HG02610 (cell line): ENCODE data around the gene MOB3A.

ENCODE experiments used
- ATAC-seq: cut with Tn5 transposase; IDR thresholded peaks from one replicate; pipeline ENCODE4 v1.9.1; 2021; ENCODE audit warnings: mild to moderate bottlenecking, moderate library complexity; ENCODE audit not compliant: unreplicated experiment

MOB3A gene

DNA sequence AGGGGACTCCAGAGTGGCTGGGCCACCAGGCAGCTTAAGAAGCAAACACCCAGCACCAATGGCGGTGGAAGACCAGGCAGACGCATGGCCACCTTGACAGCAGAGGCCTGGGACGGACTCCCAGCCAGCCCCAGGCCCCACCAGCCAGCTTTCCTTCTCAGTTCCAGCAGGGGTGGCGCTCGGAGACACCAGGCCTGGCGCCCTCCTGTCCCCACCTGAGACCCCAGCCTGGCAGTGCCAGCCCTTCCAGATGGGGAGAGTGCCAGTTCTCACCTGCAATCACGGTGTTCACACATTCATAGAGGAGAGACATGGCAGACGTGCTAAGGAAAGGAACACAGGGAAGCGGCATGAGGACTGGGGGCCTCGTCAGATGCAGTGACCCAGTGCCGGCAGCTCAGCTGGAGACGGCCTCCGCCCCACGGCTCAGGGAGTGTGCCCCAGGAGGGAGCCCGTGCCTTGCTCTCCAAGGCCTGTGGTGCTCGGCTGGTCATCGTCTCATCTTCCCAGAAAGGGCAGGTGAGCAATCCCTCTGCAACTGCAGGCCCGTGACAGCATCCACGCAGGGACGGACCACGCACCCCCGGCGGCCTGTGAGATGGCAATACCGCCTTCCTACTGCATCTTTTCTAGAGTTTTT is 30.9 kb upstream of the MOB3A start:
- no peak for ATAC-seq

GRCh38 chr19:2123682-2124387 is 27.7 kb upstream of the MOB3A start:
- ATAC-seq, result no peak

- ATAC-seq, result no peak
Observed at GRCh38 chr19:2122982-2123381, 26.9 kb upstream of the MOB3A start.

DNA sequence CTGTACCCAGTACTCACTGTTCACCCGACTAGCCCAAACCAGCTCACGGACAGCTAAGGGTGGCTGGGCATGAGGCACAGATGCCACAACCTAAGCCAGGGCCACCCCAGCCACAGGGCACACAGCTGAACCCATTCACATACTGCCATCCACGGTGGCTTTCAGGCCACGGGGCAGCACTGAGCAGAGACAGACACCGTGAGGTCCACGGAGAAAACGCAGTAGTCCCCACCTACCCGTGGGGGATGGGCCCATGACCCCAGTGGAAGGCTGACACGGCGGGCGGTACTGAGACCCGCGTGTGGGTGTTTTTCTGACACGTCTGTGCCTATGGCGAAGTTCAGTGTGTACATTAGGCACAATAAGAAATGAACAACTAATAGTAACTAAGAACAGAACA is 26.1 kb upstream of the MOB3A start:
- no peak for ATAC-seq

GRCh38 chr19:2121416-2122051 is 25.4 kb upstream of the MOB3A start:
- ATAC-seq, result no peak

GRCh38 chr19:2120821-2121220 is 24.7 kb upstream of the MOB3A start:
- no peak for ATAC-seq

DNA sequence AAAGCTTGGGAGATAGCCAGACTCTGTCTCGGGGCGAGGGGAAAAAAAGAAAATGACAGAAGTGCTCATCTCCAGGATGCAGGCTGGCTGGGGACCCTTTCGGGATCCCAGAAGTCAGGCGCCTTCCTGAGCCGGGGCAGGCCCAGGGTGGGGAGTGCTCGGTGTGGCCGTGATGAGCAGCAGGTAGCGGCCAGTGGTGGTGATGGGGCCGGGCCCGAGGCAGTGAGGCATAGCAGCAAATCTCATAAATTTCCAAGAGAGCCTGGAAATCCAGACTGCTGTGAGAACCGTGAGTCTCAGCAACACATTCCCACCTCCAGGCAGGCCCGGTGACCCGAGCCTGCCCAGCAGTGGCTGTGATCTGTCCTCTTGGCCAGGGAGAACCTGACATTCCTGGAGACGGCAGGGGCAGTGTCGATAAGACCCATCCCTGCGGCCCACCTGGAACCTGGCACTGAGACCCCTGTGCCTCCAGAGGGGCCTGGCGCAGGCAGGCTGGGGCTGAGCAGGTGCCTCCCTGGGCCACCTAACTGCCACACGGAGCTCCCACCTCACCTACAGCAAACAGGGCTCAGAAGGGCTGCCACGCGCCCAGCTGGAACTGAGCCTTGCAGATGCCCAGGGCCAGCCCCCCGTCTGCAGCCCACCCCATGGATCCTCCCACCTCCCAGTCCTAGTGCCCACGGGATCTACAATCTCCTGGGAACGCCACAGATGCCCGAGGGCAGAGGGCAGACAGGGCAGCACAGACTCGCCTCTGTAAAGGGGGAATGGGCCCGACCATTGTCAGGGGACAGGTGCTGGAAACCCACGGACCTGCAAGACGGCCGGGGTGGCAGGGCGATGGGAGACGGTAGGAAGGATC is 24.0 kb upstream of the MOB3A start:
- no peak for ATAC-seq

- no peak for ATAC-seq
Observed at GRCh38 chr19:2118438-2118837, 22.3 kb upstream of the MOB3A start.

- no peak for ATAC-seq
Observed at GRCh38 chr19:2117215-2117960, 21.3 kb upstream of the MOB3A start.

DNA sequence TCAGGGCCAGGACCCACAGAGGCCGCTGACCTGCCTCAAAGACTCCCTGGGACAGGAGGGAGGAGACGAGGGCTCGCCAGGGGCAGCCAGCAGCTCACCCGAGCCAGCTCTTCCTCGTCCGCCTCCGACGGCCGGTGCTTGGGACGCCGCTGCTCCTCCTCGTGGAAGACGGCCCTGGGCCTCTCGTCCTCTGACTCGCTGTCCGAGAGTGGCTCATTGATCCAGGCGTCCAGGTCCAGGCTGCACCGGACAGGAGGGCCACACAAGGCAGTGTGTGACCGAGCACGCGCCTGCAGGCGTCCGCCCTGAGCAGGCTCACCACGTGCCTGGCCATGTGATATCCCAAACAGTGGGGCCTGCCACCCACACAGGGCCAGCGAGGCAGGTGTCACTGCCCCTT is 20.4 kb upstream of the MOB3A start:
- ATAC-seq, result no peak

DNA sequence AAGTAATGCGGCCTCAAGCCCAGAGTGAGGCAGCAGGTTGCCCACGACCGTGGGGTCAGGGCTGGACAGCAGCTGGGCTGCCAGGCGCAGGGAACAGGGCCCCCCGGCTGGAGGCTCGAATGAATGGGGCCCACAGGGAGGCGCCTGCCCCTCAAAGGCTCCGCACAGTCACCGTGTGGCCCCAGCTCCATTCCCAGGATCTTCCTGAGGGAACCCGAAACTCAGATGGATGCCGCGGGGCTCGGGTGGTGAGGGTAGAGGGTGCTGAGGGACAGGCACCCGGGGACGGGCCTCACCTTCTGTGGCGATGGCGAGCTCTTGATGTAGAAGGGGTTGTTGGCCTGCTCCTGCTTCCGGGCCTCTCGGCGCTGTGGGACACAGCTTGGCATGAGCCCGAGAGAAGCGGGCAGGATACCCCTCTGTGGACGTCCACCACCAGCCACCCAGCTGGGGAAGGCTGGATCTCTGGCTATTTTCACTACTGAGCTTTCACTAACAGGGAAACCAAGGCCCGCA is 19.8 kb upstream of the MOB3A start:
- no peak for ATAC-seq

DNA sequence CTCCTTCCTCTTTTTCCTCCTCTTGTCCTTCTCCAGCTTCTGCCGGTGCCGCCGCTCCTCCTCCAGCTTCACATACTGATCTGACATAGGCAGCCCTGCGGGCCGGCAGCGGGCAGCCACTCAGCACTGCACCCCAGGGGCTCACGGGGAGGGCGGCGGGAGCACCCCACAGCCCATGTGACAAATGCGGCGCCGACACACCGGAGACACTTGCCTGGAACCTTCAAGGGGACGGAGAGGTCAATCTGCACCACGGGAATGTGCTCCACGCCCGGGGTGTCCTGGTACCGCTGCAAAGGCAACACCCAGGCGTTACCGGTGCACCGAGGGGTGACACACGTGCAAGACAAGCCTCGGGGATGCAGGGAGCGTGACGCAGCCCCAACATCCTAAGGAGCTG is 19.2 kb upstream of the MOB3A start:
- ATAC-seq, result no peak

DNA sequence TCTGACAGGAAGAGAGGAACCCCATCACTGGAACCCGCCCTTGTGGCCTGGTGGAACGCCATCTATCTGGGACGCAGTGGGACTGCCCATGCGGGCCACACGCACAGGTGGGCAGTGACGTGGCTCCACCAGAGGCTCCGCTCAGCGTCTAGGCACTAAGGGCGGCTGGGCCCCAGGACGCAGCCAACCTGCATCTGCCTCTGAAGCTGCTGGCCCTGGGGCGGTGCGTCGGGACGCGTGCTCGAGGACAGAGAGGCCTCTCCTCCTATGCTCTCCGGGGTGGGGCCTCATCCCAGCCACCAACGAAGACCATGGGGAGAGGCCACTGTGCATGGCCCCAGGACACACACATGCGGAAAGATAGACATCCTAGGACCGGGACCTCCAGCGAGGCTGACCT is 18.7 kb upstream of the MOB3A start:
- no peak for ATAC-seq

- ATAC-seq, result no peak
Observed at GRCh38 chr19:2114218-2114617, 18.1 kb upstream of the MOB3A start.

GRCh38 chr19:2113439-2114211 is 17.5 kb upstream of the MOB3A start:
- no peak for ATAC-seq

GRCh38 chr19:2112516-2113320 is 16.6 kb upstream of the MOB3A start:
- ATAC-seq, result no peak

- ATAC-seq, result no peak
Observed at GRCh38 chr19:2111886-2112285, 15.8 kb upstream of the MOB3A start.

GRCh38 chr19:2111425-2111824 is 15.3 kb upstream of the MOB3A start:
- ATAC-seq, result no peak

DNA sequence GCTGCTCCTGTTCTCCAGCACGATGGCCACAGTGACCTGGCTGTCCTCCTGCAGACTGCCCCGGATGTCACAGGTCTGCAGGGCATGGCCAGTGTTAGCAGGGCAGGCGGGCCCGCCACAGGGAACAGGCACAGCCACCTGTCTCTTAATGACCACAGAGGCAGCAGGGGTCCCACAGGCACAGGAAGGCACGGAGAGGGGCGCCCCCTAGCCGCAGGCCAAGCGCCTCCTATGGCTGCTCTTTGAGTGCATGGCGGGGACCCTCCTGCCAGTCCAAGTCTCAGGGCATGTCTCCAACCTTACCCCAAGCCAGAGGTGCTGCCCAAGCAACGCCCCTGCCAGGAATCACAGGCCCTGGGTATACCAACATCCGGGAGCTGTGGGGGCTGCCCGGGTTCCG is 14.7 kb upstream of the MOB3A start:
- ATAC-seq, result no peak
